HCT116 (cell line): ENCODE data around the gene HS3ST2. TPM values are rescaled to one million over a fixed set of nuclear protein-coding genes. Genes with fewer than 3 reads are reported as not detected.
"Not testable (repeated sequence)": the region's sequence is repeated elsewhere in the genome, so short reads cannot be mapped to it uniquely, and the experiment has no call there.

ENCODE experiments used
- ATAC-seq: fragments of 200-7000 bp; cut with Tn5 transposase; 2 replicates; pipeline ENCODE4 v1.9.1; 2020; ENCODE audit warnings: mild to moderate bottlenecking, moderate library complexity
- BruUV-seq: library from RNA; stranded (reverse); fragments of 400-500 nt; replicated peaks from 2 replicates; lab custom pipeline; 2021; lab: Mats Ljungman, UMichigan
- CTCF ChIA-PET: fragments of 300-600 bp; sonication (Branson Sonifier 250); formaldehyde crosslinking; loops from one replicate; lab custom pipeline; 2021; ENCODE audit warnings: antibody characterized with exemption; lab: Charles Lee
- POLR2A ChIA-PET: fragments of 300-600, 350-600 bp; sonication (Branson Sonifier 250); formaldehyde crosslinking; loops from one replicate; lab custom pipeline; 2021; ENCODE audit warnings: antibody characterized with exemption; lab: Charles Lee
- RAD21 ChIA-PET, 2 experiments: fragments of 300-600 bp; sonication (Branson Sonifier 250); formaldehyde crosslinking; loops; one replicate each; lab custom pipeline; 2023; ENCODE audit warnings: low total read pairs in 2 of 2; ENCODE audit not compliant: uncharacterized antibody in 2 of 2, unreplicated experiment in 2 of 2, low non-redundant PET in 1 of 2; lab: Charles Lee
- DNase-seq: peaks from one replicate; pipeline ENCODE4 v3.0.0-alpha.2; 2010; ENCODE audit warnings: low read depth, low spot score
- H2AFZ ChIP-seq: fragments of 200-600 bp; shearing (Covaris generic), sonication (generic); 2 replicates; pipeline ENCODE4 v1.6.1; 2017; ENCODE audit warnings: low read depth, mixed run types, mixed read lengths, antibody characterized with exemption, low read length; ENCODE audit not compliant: poor library complexity, severe bottlenecking
- H3K27ac ChIP-seq: 2 replicates; pipeline ENCODE4 v1.5.1; 2012; ENCODE audit warnings: low read depth, low read length
- H3K27me3 ChIP-seq: fragments of 200-600 bp; sonication (generic); 2 replicates; pipeline ENCODE4 v1.6.1; 2016; ENCODE audit warnings: mixed run types, low read length, mixed read lengths; ENCODE audit not compliant: insufficient read depth
- H3K36me3 ChIP-seq, 2 experiments: fragments of 200-500 bp in 1 of 2; fragments of 200-600 bp in 1 of 2; sonication (Bioruptor generic) in 1 of 2; sonication (generic) in 1 of 2; 2 replicates each; pipeline versions ENCODE4 v1.5.1 to v1.6.1; 2014 to 2016; ENCODE audit warnings: low read length in 2 of 2, inconsistent platforms in 1 of 2, mixed read lengths in 1 of 2, mixed run types in 1 of 2; ENCODE audit not compliant: insufficient read depth in 2 of 2, control insufficient read depth in 1 of 2
- H3K4me1 ChIP-seq, 2 experiments: fragments of 200-600 bp in 1 of 2; sonication (generic) in 1 of 2; 2 replicates each; pipeline versions ENCODE4 v1.5.1 to v1.6.1; 2012 to 2017; ENCODE audit warnings: low read length in 2 of 2, inconsistent platforms in 1 of 2, mild to moderate bottlenecking in 1 of 2, mixed read lengths in 1 of 2, mixed run types in 1 of 2, moderate library complexity in 1 of 2; ENCODE audit not compliant: insufficient read depth in 2 of 2, control insufficient read depth in 1 of 2
- H3K4me2 ChIP-seq: fragments of 200-600 bp; sonication (generic); 2 replicates; pipeline ENCODE4 v1.6.1; 2017; ENCODE audit warnings: mixed run types, low read length, mixed read lengths
- H3K4me3 ChIP-seq, 2 experiments: fragments of 200-600 bp in 1 of 2; sonication (generic) in 1 of 2; replicated peaks in 1 of 2; 2 replicates each; pipeline ENCODE4 v1.5.1; 2011 to 2016; ENCODE audit warnings: low read length in 2 of 2, control low read depth in 1 of 2, low read depth in 1 of 2, mild to moderate bottlenecking in 1 of 2, mixed read lengths in 1 of 2, mixed run types in 1 of 2
- H3K79me2 ChIP-seq: fragments of 200-600 bp; sonication (generic); 2 replicates; pipeline ENCODE4 v1.6.1; 2017; ENCODE audit warnings: mild to moderate bottlenecking, mixed run types, low read length, moderate library complexity, mixed read lengths; ENCODE audit not compliant: insufficient read depth
- H3K9ac ChIP-seq: fragments of 200-600 bp; sonication (generic); 2 replicates; pipeline ENCODE4 v1.6.1; 2016; ENCODE audit warnings: low read length, mixed read lengths
- H3K9me2 ChIP-seq: fragments of 200-600 bp; sonication (generic), shearing (Covaris generic); 2 replicates; pipeline ENCODE4 v1.6.1; 2017; ENCODE audit warnings: mixed run types, mild to moderate bottlenecking, moderate library complexity; ENCODE audit not compliant: insufficient read depth
- H3K9me3 ChIP-seq, 2 experiments: fragments of 200-500 bp in 1 of 2; fragments of 200-600 bp in 1 of 2; sonication (Bioruptor generic) in 1 of 2; sonication (generic) in 1 of 2; 2 replicates each; pipeline ENCODE4 v1.6.1; 2014 to 2017; ENCODE audit warnings: low read length in 2 of 2, mixed read lengths in 2 of 2, inconsistent platforms in 1 of 2, low read depth in 1 of 2, mild to moderate bottlenecking in 1 of 2, mixed run types in 1 of 2, moderate library complexity in 1 of 2; ENCODE audit not compliant: control insufficient read depth in 1 of 2, insufficient read depth in 1 of 2
- H4K20me1 ChIP-seq: fragments of 200-600 bp; sonication (generic), shearing (Covaris generic); 2 replicates; pipeline ENCODE4 v1.6.1; 2017; ENCODE audit warnings: mixed run types, mild to moderate bottlenecking, moderate library complexity; ENCODE audit not compliant: insufficient read depth
- CBX3 ChIP-seq: IDR thresholded peaks from 2 replicates; pipeline ENCODE4 v1.6.1; 2012; ENCODE audit warnings: low read depth
- CEBPB ChIP-seq: IDR thresholded peaks from 2 replicates; pipeline ENCODE4 v1.6.1; 2012; ENCODE audit warnings: low read depth
- EGR1 ChIP-seq: IDR thresholded peaks from 2 replicates; pipeline ENCODE4 v1.6.1; 2012; ENCODE audit warnings: low read depth
- EZH2 ChIP-seq: fragments of 200-600 bp; sonication (generic); IDR thresholded peaks from 2 replicates; pipeline ENCODE4 v1.6.1; 2017; ENCODE audit warnings: antibody characterized with exemption, mixed run types
- EZH2phosphoT487 ChIP-seq: fragments of 200-600 bp; IDR thresholded peaks from 2 replicates; pipeline ENCODE4 v1.6.1; 2018; ENCODE audit warnings: antibody characterized with exemption, borderline replicate concordance
- FOSL1 ChIP-seq: IDR thresholded peaks from 2 replicates; pipeline ENCODE4 v1.6.1; 2012; ENCODE audit warnings: low read depth
- JUND ChIP-seq: IDR thresholded peaks from 2 replicates; pipeline ENCODE4 v1.6.1; 2012
- POLR2A ChIP-seq: IDR thresholded peaks from 2 replicates; pipeline ENCODE4 v1.7.0; 2011; ENCODE audit warnings: borderline replicate concordance; ENCODE audit not compliant: insufficient read depth, insufficient read length; ENCODE audit errors: extremely low read depth
- POLR2AphosphoS5 ChIP-seq: IDR thresholded peaks from 2 replicates; pipeline ENCODE4 v1.6.1; 2011; ENCODE audit warnings: mild to moderate bottlenecking, low read depth, low read length, moderate library complexity
- SIN3A ChIP-seq: IDR thresholded peaks from 2 replicates; pipeline ENCODE4 v1.6.1; 2012; ENCODE audit warnings: low read depth
- YY1 ChIP-seq: IDR thresholded peaks from 2 replicates; pipeline ENCODE4 v1.6.1; 2011; ENCODE audit warnings: low read length, low read depth, moderate library complexity, mild to moderate bottlenecking; ENCODE audit not compliant: insufficient replicate concordance; ENCODE audit errors: extremely low read depth
- ZFX ChIP-seq: fragments of 450-650 bp; IDR thresholded peaks from 2 replicates; pipeline ENCODE4 v1.6.1; 2017
- intact Hi-C: fragments of 100-400 bp; cut with micrococcal nuclease; formaldehyde crosslinking; loops from 2 replicates; pipeline ENCODE4 v1.10.0; 2022
- total RNA-seq: library from RNA; stranded (reverse); gene quantifications from one replicate; pipeline ENCODE4 v1.2.1, GENCODE V29; 2021; ENCODE audit not compliant: unreplicated experiment
- TF ChIP-seq, protein P1 (sequence below): IDR thresholded peaks from 2 replicates; pipeline ENCODE4 v1.6.1; 2012
- TF ChIP-seq, protein P2 (sequence below): IDR thresholded peaks from 2 replicates; pipeline ENCODE4 v1.6.1; 2011; ENCODE audit warnings: mild to moderate bottlenecking, low read length, moderate library complexity; ENCODE audit not compliant: insufficient replicate concordance; ENCODE audit errors: extremely low read depth

The HS3ST2 gene
- total RNA-seq, 1 experiment from 2014 or later = not detected

DNA sequence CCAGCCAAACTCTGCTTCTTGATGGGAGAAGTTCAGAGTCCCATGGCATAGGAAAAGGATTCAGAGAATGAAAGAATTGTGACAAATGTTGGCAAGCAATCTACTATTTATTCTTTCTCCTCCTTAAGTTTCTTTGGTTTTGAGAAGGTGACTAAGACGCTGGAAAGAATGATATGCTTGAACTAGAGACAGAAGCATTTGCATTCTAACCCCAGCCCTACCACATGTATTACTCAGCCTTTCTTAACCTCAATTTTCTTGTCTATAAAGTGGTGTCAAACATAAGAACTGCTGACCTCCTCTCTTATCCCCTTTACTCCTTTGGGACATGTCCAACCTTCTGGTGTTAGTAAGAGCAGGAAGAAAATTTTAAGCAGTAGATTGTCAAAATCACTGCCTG lies 124.7 kb downstream of the HS3ST2 start:
- Histone ChIP-seq H3K9me3 (no peaks in the 10 kb centered on the region), H3K4me2 (no peak overlapping the region), H3K9me2 (no peaks in the 10 kb centered on the region), H3K27me3 (peaks cover 12% of the 10 kb centered on the region), H3K79me2 (no peaks in the 10 kb centered on the region), H3K4me1 (no peaks in the 10 kb centered on the region; a peak in 1 of 4 replicates)
- CTCF ChIA-PET = no interaction called here
- no TSS peak for BruUV-seq
- no peak for DNase-seq
- TF ChIP-seq EZH2phosphoT487 (no peak), SIN3A (no peak), FOSL1 (no peak), EZH2 (no peak), ZFX (no peak), CBX3 (no peak), CEBPB (no peak), YY1 (no peak), JUND (no peak), EGR1 (no peak), POLR2AphosphoS5 (no peak), POLR2A (no peak)
- TF ChIP-seq, protein P1, sequence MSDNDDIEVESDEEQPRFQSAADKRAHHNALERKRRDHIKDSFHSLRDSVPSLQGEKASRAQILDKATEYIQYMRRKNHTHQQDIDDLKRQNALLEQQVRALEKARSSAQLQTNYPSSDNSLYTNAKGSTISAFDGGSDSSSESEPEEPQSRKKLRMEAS = no peak
- TF ChIP-seq, protein P2, sequence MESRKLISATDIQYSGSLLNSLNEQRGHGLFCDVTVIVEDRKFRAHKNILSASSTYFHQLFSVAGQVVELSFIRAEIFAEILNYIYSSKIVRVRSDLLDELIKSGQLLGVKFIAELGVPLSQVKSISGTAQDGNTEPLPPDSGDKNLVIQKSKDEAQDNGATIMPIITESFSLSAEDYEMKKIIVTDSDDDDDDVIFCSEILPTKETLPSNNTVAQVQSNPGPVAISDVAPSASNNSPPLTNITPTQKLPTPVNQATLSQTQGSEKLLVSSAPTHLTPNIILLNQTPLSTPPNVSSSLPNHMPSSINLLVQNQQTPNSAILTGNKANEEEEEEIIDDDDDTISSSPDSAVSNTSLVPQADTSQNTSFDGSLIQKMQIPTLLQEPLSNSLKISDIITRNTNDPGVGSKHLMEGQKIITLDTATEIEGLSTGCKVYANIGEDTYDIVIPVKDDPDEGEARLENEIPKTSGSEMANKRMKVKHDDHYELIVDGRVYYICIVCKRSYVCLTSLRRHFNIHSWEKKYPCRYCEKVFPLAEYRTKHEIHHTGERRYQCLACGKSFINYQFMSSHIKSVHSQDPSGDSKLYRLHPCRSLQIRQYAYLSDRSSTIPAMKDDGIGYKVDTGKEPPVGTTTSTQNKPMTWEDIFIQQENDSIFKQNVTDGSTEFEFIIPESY = no peak
- TF ChIP-seq, all 23 proteins: peak for 0
- Histone ChIP-seq H3K9ac (no peak overlapping the region), H4K20me1 (no peaks in the 10 kb centered on the region), H3K36me3 (no peaks in the 10 kb centered on the region), H3K27ac (no peak overlapping the region), H3K4me3 (no peak overlapping the region), H2AFZ (no peak overlapping the region)
- ATAC-seq = no peak
- ChIA-PET RAD21 (no interaction called here), POLR2A (no interaction called here)
- intact Hi-C loops = no loop called here

- H3K9ac ChIP-seq, H3K9me2 ChIP-seq, H3K27ac ChIP-seq, H3K9me3 ChIP-seq, H4K20me1 ChIP-seq, H3K36me3 ChIP-seq, H3K79me2 ChIP-seq, POLR2A ChIA-PET, H3K4me3 ChIP-seq, H3K4me1 ChIP-seq, RAD21 ChIA-PET, intact Hi-C loops, CTCF ChIA-PET, H3K27me3 ChIP-seq, H3K4me2 ChIP-seq, BruUV-seq, H2AFZ ChIP-seq: not testable (repeated sequence)
- DNase-seq (peak; percentile 58), ATAC-seq (peak; percentile 38; the same call in 1 of the 2 replicates)
Measured at GRCh38 chr16:22939744-22940363, 125.9 kb downstream of the HS3ST2 start.
